HG03135 (cell line): ENCODE data around the gene PSMD6.

ENCODE experiments used
- ATAC-seq: cut with Tn5 transposase; IDR thresholded peaks from one replicate; pipeline ENCODE4 v1.9.1; 2021; ENCODE audit warnings: mild to moderate bottlenecking, moderate library complexity; ENCODE audit not compliant: unreplicated experiment

PSMD6 gene

GRCh38 chr3:63980830-63981498 lies 42.3 kb downstream of the PSMD6 start:
- no peak for ATAC-seq

GRCh38 chr3:63980019-63980418 lies 43.3 kb downstream of the PSMD6 start:
- no peak for ATAC-seq

- no peak for ATAC-seq
Measured at GRCh38 chr3:63979093-63979885, 44.0 kb downstream of the PSMD6 start.

GRCh38 chr3:63977893-63978292 lies 45.4 kb downstream of the PSMD6 start:
- ATAC-seq, result no peak

GRCh38 chr3:63976872-63977200 lies 46.5 kb downstream of the PSMD6 start:
- no peak for ATAC-seq

GRCh38 chr3:63976161-63976871 lies 47.0 kb downstream of the PSMD6 start:
- ATAC-seq, result no peak

GRCh38 chr3:63975723-63976122 lies 47.6 kb downstream of the PSMD6 start:
- ATAC-seq, result no peak

GRCh38 chr3:63974451-63974850 lies 48.8 kb downstream of the PSMD6 start:
- no peak for ATAC-seq

- no peak for ATAC-seq
Measured at GRCh38 chr3:63973406-63973805, 49.9 kb downstream of the PSMD6 start.

GRCh38 chr3:63972987-63973386 lies 50.3 kb downstream of the PSMD6 start:
- ATAC-seq, result no peak

- ATAC-seq, result no peak
Measured at GRCh38 chr3:63972196-63972595, 51.1 kb downstream of the PSMD6 start.

- no peak for ATAC-seq
Measured at GRCh38 chr3:63970631-63971475, 52.4 kb downstream of the PSMD6 start.

GRCh38 chr3:63969876-63970275 lies 53.4 kb downstream of the PSMD6 start:
- no peak for ATAC-seq

- ATAC-seq, result peak; percentile 23
Measured at GRCh38 chr3:63968612-63969350, 54.5 kb downstream of the PSMD6 start.

- peak; percentile 63 for ATAC-seq
Measured at GRCh38 chr3:63967675-63968611, 55.4 kb downstream of the PSMD6 start.

- ATAC-seq, result no peak
Measured at GRCh38 chr3:63966871-63967270, 56.4 kb downstream of the PSMD6 start.

GRCh38 chr3:63966007-63966406 lies 57.3 kb downstream of the PSMD6 start:
- no peak for ATAC-seq

GRCh38 chr3:63964681-63965485 lies 58.4 kb downstream of the PSMD6 start:
- no peak for ATAC-seq
